AG09309 (cell line): Measurements from ENCODE around the gene PDE4A.

ENCODE experiments used
- DNase-seq: peaks from one replicate; pipeline ENCODE4 v3.0.0-alpha.2; 2010; ENCODE audit warnings: low read depth
- H3K4me3 ChIP-seq: 2 replicates; pipeline ENCODE4 v1.5.1; 2011; ENCODE audit warnings: mild to moderate bottlenecking, low read depth, low read length, moderate library complexity; ENCODE audit not compliant: control insufficient read depth
- TF ChIP-seq, protein P1 (sequence below): IDR thresholded peaks from 2 replicates; pipeline ENCODE4 v1.5.1; 2011; ENCODE audit warnings: mild to moderate bottlenecking, low read depth, low read length, inconsistent platforms; ENCODE audit not compliant: insufficient read depth, control insufficient read depth; ENCODE audit errors: missing control alignments

PDE4A gene

DNA sequence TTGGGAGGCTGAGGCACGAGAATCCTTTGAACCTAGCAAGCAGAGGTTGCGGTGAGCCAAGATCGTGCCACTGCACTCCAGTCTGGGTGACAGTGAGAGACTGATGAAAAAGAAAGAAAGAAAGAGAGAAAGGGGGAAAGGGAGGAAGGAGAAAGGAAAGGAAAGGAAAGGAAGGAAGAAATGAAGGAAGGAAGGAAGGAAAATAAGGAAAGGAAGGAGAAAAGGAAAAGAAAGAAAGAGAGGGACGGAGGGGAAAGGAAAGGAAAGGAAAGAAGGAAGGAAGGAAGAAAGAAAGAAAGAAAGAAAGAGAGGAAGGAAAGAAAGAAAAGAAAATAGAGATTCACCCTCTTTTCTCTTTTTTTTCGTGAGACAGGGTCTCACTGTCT, 8.7 kb downstream of the PDE4A start:
- TF ChIP-seq, protein P1, sequence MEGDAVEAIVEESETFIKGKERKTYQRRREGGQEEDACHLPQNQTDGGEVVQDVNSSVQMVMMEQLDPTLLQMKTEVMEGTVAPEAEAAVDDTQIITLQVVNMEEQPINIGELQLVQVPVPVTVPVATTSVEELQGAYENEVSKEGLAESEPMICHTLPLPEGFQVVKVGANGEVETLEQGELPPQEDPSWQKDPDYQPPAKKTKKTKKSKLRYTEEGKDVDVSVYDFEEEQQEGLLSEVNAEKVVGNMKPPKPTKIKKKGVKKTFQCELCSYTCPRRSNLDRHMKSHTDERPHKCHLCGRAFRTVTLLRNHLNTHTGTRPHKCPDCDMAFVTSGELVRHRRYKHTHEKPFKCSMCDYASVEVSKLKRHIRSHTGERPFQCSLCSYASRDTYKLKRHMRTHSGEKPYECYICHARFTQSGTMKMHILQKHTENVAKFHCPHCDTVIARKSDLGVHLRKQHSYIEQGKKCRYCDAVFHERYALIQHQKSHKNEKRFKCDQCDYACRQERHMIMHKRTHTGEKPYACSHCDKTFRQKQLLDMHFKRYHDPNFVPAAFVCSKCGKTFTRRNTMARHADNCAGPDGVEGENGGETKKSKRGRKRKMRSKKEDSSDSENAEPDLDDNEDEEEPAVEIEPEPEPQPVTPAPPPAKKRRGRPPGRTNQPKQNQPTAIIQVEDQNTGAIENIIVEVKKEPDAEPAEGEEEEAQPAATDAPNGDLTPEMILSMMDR = no peak
- H3K4me3 ChIP-seq = no peak overlapping the region
- DNase-seq = no peak

GRCh38 chr19:10430505-10431253, 10.3 kb downstream of the PDE4A start:
- TF ChIP-seq, protein P1 = no peak
- peak overlapping the region; percentile 64 for H3K4me3 ChIP-seq
- no peak for DNase-seq

GRCh38 chr19:10431254-10431942, 11.1 kb downstream of the PDE4A start:
- no peak for DNase-seq
- peak overlapping the region; percentile 64 for H3K4me3 ChIP-seq
- TF ChIP-seq, protein P1 = no peak

- TF ChIP-seq, protein P1 = no peak
- H3K4me3 ChIP-seq = peak overlapping the region; percentile 64
Observed at GRCh38 chr19:10431943-10432735, 11.8 kb downstream of the PDE4A start.

DNA sequence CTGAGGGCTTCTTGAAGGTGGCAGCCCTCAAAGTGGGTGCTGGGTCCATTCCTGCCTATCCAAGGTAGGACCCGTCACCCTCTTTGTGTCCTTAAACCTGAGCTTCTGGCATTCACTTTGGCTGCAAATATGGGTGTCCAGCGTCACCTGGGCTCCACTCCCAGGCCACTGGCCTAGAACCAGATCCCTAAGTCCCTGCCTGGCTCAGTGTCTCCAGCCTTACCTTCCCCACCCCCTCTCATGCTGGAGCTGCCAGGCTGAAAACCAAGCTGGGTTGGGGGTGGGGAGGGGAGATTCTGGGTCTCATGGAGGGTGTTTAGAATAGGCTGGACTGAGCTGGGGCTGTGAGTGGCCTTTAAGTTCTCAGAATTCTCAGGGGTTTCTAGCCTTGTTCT, 12.4 kb downstream of the PDE4A start:
- H3K4me3 ChIP-seq = peak overlapping the region; percentile 64
- TF ChIP-seq, protein P1 = no peak
- DNase-seq = no peak

More at GRCh38 chr19:10431943-10432735, 11.8 kb downstream of the PDE4A start:
- DNase-seq = no peak

DNA sequence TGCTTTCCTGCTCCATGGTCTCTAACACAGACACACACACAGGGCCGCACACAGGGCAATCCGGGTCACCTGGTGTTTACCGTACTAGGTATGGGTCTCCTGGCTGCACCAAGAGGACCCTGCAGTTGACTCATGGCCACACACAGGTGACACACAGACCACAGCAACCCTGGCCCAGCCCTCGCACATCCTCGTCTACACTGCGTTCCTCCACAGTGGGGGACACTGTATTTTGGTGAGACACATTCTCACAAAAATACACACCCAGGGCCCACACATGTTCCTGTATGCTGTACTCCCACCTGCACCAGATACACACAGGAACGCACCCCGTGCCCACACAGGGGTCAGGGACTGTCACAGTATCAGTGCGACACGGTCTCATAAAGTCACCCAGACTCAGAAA, 12.8 kb downstream of the PDE4A start:
- no peak for DNase-seq
- TF ChIP-seq, protein P1 = no peak
- no peak overlapping the region for H3K4me3 ChIP-seq
